HG02981 (cell line): ENCODE measurements around the gene ZNF574.

Experiments used
- ATAC-seq: cut with Tn5 transposase; IDR thresholded peaks from one replicate; pipeline ENCODE4 v1.9.1; 2021; ENCODE audit warnings: mild to moderate bottlenecking, moderate library complexity; ENCODE audit not compliant: unreplicated experiment

The ZNF574 gene

DNA sequence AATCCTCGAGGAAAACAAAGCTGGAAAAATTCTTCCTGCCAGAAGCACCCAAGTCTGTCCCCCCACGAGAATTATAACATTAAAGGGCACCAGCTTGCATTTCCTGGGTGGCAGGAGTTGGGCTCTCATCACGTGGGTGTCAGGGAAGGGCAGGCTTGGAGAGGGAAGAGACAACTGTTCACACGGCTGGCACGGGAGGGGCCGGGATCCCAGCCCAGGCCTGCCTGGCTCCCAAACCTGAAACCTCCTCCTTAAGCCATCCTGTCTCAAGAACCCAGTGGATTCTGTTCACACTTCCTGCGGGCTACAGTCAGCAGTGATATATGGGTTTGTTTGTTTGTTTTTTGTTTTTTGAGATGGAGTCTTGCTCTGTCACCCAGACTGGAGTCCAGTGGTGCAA lies 18.1 kb upstream of the ZNF574 start:
- ATAC-seq, result no peak

DNA sequence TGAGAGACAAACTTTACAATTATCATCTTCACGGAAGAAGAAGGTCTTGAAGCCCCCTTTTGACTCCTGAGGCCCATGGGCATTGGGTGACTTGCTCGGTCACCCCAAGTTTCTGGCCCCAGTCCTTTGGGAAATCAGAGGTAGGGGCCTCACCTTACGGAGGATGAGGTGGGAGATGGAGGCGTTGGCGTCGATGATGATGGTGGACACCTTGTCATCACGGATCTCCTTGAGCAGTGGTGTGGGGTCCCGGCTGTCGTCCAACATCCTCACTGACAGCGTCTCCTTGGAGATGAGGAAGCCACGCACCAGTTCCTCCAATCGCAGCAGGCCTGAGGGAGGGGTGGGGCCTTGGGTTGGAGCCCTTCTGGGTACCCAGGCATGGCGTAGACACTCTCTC lies 16.8 kb upstream of the ZNF574 start:
- no peak for ATAC-seq

DNA sequence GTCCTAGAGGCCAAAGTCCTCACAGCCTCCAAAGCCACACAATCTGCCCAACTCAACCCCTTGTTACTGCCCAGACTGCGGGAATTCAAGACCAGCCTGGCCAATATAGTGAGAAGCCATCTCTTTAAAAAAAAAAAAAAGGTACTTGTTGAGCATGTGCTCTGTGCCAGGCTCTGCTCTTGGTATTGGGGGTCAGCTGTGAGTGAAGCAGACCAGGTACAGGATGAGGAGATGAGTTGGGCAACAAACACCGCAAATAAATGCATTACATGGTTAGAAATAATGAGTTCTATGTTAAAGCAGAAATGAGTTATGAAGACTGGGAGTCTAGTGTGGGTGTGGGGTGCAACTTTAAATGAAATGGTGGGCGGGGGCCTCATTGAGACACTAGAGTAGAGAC lies 15.8 kb upstream of the ZNF574 start:
- ATAC-seq, result no peak

DNA sequence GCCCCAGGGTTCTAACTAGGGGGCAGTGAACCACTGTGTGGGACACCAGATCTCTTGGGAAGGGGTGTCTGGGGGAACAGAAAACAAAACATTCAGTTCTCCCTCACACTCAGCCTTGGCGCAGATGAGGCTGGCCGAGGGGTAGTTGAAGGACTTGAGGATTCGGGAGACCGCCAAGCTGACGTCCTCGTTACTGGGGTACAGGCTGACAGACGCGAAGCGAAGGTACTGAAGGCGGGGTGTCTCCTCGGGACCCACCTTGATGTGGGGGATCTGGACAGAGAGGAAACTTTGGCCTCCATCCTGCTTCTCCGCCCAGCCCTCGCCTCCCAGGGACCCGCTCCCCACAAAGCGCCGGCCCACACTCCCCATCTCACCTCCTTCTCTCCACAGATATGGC lies 13.6 kb upstream of the ZNF574 start:
- no peak for ATAC-seq

DNA sequence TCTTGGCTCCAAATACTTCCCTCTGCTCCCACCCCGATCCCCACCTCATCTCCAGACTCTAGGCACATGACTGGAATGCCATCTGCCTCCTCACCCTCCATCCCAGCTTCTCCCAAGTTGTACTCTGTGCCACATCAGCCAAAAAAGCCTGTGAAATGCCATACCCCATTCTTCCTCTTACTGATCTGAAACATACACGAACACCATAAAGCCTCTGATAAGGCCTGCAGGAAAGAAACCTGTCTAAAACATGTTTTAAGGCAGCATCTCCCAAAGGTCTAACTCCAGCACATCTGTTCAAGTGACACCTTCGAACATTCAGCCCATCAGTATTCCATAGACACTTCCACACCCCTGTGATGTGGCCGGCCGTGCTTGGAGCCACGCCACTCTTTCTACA lies 11.5 kb upstream of the ZNF574 start:
- ATAC-seq, result no peak

DNA sequence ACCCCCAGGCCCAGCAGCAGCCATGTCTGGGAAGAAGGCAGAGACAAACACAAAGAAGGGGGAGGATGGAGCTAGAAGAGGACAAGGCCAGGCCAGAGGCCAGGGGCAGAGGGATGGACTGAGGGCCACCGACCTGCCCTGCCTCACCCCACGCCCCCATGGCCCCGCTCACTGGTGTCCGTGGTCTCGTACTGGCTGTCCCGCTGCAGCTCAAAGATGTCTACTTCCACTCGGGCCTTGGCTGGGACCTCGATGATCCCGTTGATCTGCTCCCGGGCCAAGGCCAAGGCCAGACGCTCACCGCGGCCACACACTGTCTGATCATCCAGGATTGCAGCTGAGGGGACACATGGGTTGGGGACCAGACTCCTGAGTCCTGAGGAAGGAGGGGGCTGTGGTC lies 10.9 kb upstream of the ZNF574 start:
- ATAC-seq, result no peak

DNA sequence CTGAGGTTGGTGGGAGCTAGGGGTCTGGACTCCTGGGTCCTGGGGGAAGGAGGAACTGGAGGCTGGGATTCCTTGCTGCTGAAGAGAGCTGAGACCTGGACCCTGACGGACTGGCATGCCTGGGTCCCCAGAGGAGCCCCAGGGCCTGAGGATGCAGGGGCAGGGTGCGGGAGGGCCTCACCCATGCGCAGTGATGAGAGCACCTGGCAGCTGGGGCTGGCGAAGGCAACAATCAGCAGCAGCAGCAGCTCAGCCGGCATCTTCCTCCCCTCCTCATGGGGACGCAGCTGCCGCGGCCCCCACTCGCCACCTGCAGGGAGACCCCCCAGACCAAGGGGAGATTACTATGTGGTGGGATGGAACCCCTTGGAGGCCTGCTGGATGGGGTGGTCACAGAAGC lies 10.5 kb upstream of the ZNF574 start:
- no peak for ATAC-seq

DNA sequence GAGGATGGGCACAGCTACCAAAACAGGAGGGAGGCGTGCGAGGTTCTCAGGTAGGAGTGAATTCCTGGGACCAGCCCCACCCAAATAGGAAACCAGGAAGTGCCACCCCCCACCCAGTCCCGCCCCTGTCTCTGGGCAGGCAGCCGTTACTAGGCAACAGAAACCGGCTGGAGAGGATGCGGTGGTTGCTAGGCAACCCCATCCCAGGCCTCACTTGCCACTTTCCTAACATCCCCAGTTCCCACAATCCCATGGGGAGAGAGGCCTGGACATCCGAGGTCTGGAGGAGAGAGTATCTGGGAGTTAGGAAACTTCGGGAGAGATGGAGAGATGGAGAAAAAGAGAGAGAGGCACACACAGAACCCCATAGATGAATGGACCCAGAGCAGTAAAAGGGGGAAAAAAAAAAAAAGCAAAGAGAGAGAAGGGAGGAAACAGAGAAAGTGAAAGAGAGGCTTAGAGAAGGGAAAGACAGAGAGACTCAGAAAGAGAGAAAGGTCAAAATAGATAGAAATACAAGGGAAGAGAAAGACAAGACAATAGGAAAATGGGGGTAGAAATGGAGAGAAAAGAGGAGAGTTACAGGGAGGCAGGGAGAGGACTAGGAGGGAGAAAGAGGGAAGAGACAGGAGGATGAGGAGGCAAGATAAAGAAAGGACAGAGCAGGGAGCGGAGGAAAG lies 9.8 kb upstream of the ZNF574 start:
- no peak for ATAC-seq

DNA sequence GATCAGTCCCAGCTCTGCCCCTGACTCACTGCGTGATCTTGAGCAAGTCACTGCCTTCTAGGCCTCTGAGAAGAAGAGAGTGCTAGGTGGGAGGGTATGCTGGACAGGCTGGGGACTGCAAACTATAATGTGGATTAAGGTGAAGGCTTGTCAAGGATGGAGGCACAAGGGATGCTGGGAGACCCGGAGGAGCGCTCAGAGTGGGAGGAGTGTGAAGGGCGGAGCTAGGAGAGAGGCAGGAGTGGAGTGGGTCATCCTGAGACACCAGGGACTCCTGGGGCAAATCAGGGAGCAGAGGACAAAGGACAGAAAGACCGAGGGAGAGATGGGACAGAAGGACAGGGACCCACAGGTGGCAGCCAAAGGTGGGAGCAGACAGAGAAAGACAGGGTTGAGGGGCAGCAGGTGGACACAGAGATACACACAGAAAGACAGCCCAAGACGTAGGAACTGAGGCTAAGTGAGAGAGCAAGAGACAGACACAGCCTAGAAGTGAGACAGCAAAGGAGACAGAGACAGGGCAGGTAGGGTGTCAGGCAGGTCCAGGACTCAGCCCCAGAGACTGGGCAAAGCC lies 8.6 kb upstream of the ZNF574 start:
- ATAC-seq, result no peak

DNA sequence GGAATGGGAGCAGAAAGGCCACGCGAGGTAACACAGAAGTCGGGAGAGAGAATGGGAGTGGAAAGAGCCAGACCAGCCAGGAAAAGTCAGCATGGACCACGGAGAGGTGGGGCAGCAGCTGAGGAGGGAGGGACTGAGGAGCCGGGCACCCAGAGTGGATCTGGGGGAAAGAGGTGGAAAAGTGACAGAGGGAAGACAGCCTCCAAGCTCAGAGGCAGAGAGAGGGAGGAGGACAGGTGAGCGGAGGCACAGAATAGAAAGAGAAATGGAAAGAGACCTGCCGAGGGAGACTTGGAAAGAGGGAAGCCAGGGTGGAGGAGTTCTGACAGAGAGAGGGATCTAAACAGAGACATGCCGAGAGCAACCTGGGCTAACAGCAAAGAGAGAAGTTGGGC lies 7.6 kb upstream of the ZNF574 start:
- ATAC-seq, result no peak

DNA sequence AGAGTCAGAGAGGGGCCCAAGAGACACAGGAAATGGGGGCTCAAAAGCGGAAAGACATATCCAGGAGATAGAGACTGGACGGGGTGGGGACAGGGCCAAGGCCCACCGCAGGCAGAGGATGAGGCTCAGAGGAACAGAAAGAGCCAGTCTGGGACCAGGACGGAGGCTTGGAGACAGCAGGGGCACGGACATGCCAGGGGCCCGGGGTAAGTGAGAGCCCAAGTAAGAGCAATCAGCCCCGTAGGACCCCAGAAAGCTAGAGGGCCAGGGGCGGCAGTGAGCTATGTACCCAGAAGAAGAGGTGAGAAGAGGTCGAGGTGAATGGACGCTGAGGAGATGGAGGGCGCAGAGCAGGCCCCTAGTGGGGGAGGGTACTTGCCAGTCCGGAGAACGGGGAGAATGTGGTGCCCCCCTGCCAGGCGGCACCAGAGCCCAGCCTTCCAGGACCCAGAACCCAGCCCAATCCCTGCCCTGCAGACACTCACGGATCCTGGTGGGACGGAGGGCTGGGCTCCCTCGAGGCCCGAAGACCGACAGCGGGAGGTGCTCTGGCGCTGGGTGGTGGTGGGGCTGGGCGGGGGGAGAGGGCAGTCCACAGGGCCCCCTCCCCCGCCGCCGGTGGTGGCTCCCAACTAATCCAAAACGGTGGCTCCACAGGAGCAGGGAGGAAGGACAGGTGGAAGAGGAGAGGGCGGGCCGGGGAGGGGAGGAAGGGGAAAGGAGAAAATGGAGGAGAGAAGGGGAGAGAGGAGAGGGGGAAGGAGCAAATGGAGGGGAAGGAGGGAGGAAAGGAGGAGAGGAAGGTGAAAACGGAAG lies 7.0 kb upstream of the ZNF574 start:
- ATAC-seq, result no peak

DNA sequence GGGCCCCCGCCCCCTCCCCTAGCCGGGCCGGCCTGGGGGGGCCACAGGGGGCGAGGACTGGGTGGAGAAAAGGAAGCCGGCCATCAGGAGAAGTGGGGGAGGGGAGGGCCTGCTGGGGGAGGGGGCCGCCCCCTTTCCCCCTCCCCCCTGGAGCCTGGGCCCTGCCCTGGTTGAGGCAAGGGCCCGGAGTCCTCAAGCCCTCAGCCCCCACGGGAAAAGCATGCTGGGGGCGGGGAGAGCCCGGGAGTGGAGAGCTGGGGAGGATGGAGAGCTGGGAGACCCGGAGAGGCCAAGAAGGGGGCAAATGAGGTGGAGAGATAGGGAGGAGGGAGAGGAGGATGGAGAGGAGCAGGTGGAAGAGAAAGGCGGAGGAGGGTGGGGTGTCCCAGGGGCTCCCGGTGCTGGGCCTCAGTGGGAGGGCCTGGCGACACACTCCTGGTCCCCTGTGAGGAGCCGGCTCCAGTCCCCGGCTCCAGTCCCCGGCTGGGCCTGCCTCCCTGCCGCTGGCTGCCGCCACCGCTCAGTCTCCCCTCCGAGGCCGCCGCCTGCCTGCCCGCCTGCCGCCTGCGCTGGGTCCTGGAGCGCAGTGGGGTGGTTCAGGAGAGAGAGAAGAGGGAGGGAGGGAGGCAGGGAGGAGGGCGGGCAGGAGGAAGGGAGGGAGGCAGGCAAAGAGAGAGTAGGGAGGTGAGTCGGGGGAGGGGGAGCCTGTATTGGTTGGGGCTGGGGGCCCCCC lies 6.2 kb upstream of the ZNF574 start, which contains the start of gene GRIK5:
GRIK5 (minus strand) TSS at position 588 of the 733 bp plus-strand sequence. CDS start 4,436 bp downstream, outside the sequence.
- no peak for ATAC-seq

DNA sequence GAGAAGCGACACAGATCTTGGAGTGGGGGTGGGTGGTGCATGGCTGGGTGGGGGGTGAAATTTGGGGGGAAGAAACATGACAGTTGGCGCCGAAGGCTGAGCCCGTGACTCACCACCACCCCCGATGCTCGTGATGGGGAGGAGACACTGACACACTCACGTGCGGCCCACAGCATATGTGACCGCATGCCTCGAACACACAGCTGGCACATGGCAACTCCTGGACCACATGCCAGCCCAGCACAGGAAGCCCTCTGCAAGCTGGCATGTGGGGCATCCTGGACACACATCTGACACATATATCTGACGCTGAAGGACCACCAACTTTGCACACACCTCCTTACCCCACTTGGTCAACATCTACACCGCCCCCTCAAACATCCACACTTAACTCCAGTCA lies 4.7 kb upstream of the ZNF574 start:
- ATAC-seq, result no peak

DNA sequence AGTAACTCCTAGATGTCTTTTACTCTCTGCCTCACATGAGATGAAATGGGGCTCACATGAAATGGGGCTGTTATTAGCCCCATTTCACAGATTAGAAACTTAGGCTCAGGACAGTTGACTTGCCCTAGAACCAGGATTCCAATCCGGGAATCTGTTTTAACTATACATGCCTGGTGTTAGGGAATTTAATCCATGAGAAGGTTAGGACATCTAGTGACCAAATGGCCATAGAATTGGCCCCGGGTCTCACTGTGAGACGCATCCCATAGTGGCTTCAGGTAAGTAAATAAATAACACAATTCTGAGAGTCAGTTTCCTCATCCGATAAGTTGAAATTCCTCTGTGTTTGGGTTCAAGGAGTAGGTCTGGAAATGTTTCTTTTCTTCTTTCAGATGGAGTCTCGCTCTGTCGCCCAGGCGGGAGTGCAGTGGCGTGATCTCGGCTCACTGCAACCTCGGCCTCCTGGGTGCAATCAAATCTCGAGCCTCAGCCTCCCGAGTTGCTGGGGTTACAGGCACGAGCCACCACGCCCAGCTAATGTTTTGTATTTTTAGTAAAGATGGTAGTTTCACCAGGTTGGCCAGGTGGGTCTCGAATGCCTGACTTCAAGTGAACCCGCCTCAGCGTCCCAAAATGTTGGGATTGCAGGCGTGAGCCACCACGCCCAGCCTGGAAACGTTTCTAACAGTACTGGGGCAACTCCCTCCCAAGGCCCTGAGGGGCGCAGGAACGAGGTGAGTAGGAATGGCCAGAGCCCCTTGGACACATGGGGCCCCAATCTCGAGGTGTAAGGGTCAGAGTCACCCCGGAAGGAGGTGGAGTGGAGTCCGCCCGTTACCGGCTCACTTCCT lies 1.2 kb upstream of the ZNF574 start:
- no peak for ATAC-seq

DNA sequence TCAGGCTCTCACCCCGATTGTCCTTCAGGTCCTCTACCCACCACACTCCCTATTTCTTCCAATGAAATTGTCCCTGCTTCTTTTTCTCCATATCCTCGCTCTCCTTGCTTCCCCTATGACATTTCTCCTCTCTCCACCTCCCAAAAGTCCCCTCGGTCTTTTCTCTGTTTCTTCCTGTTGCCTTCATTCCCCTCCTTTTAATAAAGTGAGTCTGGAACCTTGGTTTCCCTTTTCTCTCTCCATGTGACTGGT lies 676 bp upstream of the ZNF574 start:
- ATAC-seq, result no peak

DNA sequence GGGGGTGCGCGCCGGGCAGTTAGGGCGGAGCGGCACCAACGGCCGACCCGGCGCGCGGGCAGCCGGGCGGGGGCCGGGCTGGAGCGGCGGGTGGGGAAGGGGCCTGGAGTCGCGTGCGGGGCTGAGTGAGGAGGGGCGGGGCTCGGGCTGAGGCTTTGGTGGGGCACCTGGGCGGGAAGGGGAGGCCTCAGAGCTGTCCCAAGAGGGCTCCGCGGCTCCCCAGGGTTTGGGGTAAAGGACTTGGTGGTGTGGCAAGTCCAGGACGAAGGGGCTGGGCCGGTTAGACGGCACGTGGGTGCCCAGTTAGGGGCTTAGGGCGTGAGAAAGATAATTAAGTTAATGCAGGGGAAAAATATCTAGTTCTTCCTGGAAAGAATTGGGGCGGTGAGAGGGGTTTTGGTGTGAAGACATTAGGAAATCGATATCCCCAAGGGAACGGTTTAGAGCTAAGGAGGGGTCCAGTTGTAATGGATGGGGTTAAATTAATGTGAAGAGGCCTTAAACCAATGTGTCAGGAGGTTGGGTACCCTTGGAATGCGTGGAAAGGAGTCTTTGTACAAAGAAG lies 496 bp downstream of the ZNF574 start:
- ATAC-seq, result no peak

DNA sequence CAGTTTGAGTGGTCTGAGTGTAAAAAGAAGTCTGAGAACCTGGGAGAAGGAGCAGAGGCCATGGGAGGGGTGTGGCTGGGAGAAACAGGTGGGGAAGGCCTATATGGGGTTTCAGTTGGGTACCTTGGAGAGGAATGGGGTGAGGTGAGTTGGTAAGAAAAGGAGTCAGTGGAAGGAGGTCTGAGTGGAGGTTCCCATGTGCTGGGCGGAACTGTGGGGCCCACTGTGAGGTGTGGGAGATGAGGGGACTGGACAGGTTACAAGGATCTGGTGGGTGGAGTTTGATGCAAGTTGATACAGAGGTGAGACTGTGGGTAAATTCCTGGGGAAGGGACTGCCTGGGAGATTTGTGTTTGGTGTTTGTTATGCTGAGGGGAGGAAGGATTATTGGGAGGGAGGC lies 2.1 kb downstream of the ZNF574 start:
- no peak for ATAC-seq

DNA sequence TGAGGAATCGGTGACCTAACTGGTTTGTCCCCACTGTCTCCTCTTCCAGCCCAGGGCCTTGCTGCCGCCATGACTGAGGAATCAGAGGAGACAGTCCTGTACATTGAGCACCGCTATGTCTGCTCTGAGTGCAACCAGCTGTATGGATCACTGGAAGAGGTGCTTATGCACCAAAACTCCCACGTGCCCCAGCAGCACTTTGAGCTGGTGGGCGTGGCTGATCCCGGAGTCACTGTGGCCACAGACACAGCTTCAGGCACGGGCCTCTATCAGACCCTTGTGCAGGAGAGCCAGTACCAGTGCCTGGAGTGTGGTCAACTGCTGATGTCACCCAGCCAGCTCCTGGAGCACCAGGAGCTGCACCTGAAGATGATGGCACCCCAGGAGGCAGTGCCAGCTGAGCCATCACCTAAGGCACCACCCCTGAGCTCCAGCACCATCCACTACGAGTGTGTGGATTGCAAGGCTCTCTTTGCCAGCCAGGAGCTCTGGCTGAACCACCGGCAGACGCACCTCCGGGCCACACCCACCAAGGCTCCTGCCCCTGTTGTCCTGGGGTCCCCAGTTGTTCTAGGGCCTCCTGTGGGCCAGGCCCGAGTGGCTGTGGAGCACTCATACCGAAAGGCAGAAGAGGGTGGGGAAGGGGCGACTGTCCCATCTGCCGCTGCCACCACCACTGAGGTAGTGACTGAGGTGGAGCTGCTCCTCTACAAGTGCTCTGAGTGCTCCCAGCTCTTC lies 2.7 kb downstream of the ZNF574 start:
- no peak for ATAC-seq

DNA sequence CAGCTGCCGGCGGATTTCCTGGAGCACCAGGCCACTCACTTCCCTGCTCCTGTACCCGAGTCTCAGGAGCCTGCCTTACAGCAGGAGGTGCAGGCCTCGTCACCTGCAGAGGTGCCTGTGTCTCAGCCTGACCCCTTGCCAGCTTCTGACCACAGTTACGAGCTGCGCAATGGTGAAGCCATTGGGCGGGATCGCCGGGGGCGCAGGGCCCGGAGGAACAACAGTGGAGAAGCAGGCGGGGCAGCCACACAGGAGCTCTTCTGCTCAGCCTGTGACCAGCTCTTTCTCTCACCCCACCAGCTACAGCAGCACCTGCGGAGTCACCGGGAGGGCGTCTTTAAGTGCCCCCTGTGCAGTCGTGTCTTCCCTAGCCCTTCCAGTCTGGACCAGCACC lies 3.3 kb downstream of the ZNF574 start:
- ATAC-seq, result no peak
